ENCODE measurements around the gene LRRC1.

LRRC1 gene

DNA sequence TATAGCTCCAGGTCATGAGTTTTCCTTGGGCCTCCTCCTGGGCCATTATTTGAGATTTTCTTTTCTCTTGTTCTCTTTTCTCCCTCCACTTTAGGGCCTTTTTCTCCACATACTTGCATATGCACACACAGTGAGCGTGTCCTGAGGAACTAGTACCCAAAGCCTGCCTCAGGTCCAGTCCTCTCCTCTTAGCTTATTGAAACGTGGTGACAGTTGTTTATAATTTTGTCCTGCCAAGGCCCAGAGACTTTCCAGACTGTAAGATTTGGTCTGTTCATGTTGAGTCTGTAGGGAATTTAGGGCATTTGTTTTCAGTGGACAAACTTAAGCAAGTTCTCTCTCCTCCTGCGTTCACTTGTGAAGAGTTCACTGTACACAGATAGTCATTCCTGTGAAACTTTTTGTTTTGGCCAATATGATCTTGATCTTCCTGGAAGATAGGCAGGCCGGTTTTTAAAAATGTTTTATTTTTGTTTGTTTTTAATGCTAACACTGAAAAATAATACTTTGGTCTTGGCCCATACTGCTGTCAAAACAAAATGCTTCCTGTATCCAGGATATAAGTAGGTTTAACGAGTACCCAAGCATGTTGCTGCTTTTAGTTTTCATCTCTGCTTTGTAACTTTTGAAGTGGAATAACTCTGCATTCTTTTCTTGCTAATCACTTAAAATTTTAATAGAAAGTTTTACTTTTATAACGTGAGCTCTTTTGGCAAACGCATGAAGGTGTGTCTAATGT is 20.7 kb downstream of the LRRC1 start:
- DNase-seq (ENCODE audit: low read depth) = peak; percentile 51

GRCh38 chr6:53818858-53819609 is 24.2 kb downstream of the LRRC1 start:
- DNase-seq (ENCODE audit: low read depth) = no peak

- no peak for DNase-seq (ENCODE audit: low read depth)
Observed at GRCh38 chr6:53822401-53823125, 27.8 kb downstream of the LRRC1 start.

- DNase-seq (ENCODE audit: low read depth) = no peak
Observed at GRCh38 chr6:53824714-53825113, 29.9 kb downstream of the LRRC1 start.

- DNase-seq (ENCODE audit: low read depth) = no peak
Observed at GRCh38 chr6:53825532-53826321, 30.9 kb downstream of the LRRC1 start.

DNA sequence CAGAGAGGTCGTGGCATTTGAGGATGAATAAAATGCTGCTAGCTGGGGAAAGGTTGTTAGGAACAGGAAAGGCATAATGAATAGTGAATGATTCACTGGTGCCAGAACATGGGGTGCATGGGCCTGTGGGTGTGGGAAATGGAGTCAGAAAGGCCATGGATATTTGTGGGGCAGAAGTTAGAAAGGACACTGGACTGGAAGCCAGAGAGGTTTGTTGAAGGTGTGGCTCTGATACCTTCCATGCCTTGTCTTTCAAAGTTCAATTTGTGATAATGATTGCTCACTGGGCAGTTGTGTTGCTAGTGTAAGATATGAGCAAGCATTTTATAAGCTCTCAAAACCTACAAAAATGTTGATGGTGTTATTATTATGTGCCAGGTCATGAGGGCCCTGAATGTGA is 32.7 kb downstream of the LRRC1 start:
- no peak for DNase-seq (ENCODE audit: low read depth)

DNA sequence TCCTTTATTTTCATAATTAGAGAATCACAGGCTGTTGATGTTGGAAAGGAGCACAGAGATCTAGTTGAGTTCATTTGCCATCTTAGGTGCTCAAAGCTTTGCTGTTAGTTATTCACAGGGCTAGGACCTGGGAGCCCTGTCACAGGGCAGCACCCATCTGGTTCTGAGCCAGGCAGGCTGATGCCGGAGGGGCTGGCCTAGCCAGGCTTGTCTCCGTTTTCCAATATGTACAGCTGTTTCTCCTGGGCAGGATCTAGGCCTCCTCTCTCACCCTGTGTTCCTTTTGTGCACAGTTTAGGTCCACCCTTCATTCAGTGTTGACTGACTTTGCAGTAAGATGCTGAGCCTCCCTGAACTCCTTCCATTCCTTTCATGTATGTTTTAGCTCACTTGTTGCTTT is 33.4 kb downstream of the LRRC1 start:
- DNase-seq (ENCODE audit: low read depth) = no peak

GRCh38 chr6:53828966-53829697 is 34.3 kb downstream of the LRRC1 start:
- DNase-seq (ENCODE audit: low read depth) = no peak

DNA sequence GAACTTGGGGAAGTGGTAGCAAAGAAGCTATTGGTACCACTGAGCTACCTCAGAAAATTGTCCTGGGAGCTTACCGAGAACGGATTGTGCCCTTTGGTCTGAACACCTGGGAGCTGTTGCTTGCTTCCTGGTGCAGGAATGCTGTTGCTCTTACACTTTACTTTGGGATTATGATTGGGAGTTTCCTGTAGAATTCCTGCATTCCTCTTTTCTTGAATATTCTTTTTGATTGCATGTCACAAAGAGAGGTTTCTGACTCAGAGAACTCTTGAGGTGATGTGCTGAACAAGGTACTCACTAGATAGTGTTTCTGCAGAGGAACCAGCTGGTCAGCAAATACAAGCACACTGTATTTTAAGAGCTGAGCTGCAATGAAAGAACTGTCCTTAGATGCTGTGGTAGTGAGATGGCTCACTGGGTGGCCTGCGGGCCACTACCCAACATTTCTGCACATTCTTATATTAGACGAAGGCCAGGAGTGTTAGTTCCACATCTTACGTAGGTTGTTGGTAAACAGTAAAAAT is 35.0 kb downstream of the LRRC1 start:
- no peak for DNase-seq (ENCODE audit: low read depth)

- DNase-seq (ENCODE audit: low read depth) = no peak
Observed at GRCh38 chr6:53830366-53830765, 35.6 kb downstream of the LRRC1 start.

DNA sequence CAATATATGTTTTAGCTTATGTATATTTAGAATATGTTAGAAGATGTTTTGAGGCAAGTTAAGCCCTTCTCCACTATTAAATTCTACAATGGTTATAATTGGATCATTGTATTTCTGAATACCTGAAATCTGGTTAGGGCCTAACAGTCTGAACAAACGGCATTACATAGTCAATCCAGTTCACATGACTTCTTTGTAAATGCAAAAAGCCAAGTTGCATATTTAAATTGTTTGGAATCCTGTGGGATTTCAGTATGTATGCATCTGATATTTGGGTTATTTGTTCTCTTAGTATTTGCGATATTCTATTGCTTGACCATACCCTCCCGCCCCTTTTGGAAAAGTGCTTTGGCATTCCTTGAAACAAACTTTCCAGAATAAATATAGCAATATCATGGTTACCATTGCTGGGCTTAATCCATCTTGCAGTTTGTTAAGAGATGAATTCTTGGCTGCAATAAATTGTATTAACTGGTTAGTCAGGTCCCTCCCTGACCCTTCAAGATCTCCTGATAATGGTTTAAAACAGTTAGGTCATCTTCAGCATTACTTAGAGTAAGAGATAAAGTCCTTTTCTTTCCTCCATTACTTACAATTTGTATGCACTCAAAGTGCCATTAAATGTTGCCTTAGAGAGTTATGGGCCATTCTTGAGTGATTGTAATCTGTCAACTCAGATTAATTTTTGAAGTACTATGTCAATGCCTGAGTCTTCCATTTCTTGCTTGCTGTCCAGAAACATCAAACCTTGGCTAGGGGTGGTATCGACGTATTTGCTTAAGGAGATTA is 36.5 kb downstream of the LRRC1 start:
- no peak for DNase-seq (ENCODE audit: low read depth)

DNA sequence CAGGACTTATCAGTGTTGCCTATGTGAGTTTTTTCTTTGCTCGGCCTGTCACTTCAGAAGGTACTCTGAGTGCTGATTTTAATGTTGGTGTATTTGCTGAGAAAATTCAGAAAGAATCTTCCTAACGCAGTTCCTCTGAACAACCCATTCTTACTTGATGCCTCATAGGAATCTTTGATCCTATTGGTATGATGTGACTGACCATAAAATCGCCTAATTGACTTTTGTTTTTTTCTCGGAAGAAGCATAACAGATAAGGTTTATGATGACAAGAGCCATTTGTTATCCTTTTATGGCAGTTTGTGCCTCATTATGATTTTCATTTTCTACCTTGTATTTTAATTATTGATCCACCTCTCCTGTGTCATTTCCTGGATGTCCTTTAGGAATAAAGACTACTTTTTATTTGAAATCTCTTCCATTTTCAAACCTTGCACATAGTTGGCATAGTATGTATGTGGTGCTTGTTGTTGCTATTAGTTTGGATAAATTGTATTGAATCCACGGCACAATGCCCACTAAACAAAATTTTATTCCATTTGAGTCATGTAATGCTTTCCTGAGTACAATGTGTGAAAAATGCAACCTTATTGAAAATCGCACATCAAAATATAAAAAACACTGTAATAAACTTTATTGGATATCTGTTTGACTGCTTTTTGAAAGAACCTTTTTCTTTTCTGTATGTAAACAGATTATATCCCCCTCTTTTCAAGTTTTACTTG is 37.3 kb downstream of the LRRC1 start:
- no peak for DNase-seq (ENCODE audit: low read depth)

- DNase-seq (ENCODE audit: low read depth) = no peak
Observed at GRCh38 chr6:53833155-53833554, 38.4 kb downstream of the LRRC1 start.

DNA sequence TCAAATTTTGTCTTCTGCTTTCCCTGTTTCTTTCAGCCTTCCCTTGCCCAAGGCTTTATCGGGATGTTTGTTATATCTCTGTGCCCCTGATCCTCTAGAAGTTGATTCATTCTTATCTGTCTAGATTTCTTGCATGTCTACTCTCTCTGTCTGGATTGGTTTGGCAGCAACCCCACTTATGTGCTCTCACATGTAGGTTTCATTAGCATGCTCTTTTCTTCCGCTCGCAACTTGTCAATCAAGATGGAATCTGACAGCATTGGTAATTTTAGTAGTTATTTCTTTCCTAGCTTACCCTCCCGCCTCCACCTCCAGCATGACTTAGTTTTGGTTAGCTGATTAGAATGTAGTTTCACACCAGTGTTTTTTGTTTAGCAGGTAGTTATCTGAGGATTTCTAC is 39.3 kb downstream of the LRRC1 start:
- DNase-seq (ENCODE audit: low read depth) = peak; percentile 30

GRCh38 chr6:53837865-53838769 is 43.3 kb downstream of the LRRC1 start:
- DNase-seq (ENCODE audit: low read depth) = peak; percentile 46

GRCh38 chr6:53840027-53840426 is 45.2 kb downstream of the LRRC1 start:
- no peak for DNase-seq (ENCODE audit: low read depth)

- no peak for DNase-seq (ENCODE audit: low read depth)
Observed at GRCh38 chr6:53845280-53846195, 50.7 kb downstream of the LRRC1 start.

GRCh38 chr6:53846250-53846649 is 51.4 kb downstream of the LRRC1 start:
- DNase-seq (ENCODE audit: low read depth) = no peak
